ENCODE measurements around the gene LAIR2.

The LAIR2 gene

GRCh38 chr19:54461210-54461609 lies 41.4 kb upstream of the LAIR2 start:
- H3K4me2 ChIP-seq (ENCODE audit: insufficient read depth, low read length, poor library complexity, severe bottlenecking) = no peak overlapping the region
- no peak overlapping the region for H2AFZ ChIP-seq (ENCODE audit: low read length)
- peaks cover 47 to 59% of the 10 kb centered on the region in 2 donors for H3K36me3 ChIP-seq (replicated peaks in 1 of 2; ENCODE audit: control insufficient read depth in 2 of 2, insufficient read depth in 2 of 2, low read length in 2 of 2)
- H2BK5ac ChIP-seq (ENCODE audit: low read length) = no peak overlapping the region
- no peak overlapping the region for H2BK15ac ChIP-seq (ENCODE audit: low read length)
- no peak for DNase-seq (ENCODE audit: low spot score)
- no peak overlapping the region for H2AK5ac ChIP-seq (ENCODE audit: low read depth, low read length)
- H2BK12ac ChIP-seq (ENCODE audit: low read length) = no peak overlapping the region
- no peak overlapping the region for H3K4me3 ChIP-seq (ENCODE audit: low read length in 2 of 2)
- no peak overlapping the region for H4K91ac ChIP-seq (ENCODE audit: low read depth, low read length, poor library complexity)
- no peaks in the 10 kb centered on the region for H3K9me3 ChIP-seq (replicated peaks in 1 of 2; ENCODE audit: control insufficient read depth in 2 of 2, insufficient read depth in 1 of 2, low read depth in 1 of 2, low read length in 2 of 2)
- WGBS, 2 donors (ENCODE audit: extremely low coverage in 2 of 2, insufficient read length in 2 of 2, insufficient replicate concordance in 1 of 2) = no CpG with 5 or more reads among the region's 27 CpGs
- no peak overlapping the region for H2BK120ac ChIP-seq (ENCODE audit: low read depth, low read length)
- peaks cover 0 to 6% (median 0%) of the 10 kb centered on the region in 3 experiments for H3K27me3 ChIP-seq (ENCODE audit: control insufficient read depth in 3 of 3, insufficient read depth in 3 of 3, low read depth in 1 of 3, low read length in 3 of 3)
- no peak overlapping the region for H3K14ac ChIP-seq (ENCODE audit: low read length)
- no peak overlapping the region for H3K27ac ChIP-seq (replicated peaks; ENCODE audit: low read length)
- no peak overlapping the region for H4K8ac ChIP-seq (ENCODE audit: low read depth, low read length)
- H3K18ac ChIP-seq (ENCODE audit: low read length) = no peak overlapping the region
- H3K4me1 ChIP-seq (ENCODE audit: control insufficient read depth in 2 of 2, insufficient read depth in 1 of 2, low read depth in 1 of 2, low read length in 2 of 2) = peaks cover 2 to 3% of the 10 kb centered on the region in 2 donors
- H3K4ac ChIP-seq (ENCODE audit: low read length) = no peak overlapping the region
- H3K9ac ChIP-seq (ENCODE audit: low read depth, low read length, poor library complexity) = no peak overlapping the region
- H3K79me1 ChIP-seq (ENCODE audit: low read depth, low read length) = peaks cover 6% of the 10 kb centered on the region
- H3K23ac ChIP-seq (ENCODE audit: low read depth, low read length, poor library complexity) = peak overlapping the region; percentile 65

GRCh38 chr19:54461613-54462012 lies 41.0 kb upstream of the LAIR2 start:
- Histone ChIP-seq H3K27ac (replicated peaks; ENCODE audit: low read length) (no peak overlapping the region), H3K4ac (ENCODE audit: low read length) (no peak overlapping the region), H2AK5ac (ENCODE audit: low read depth, low read length) (no peak overlapping the region), H3K27me3 (ENCODE audit: control insufficient read depth in 3 of 3, insufficient read depth in 3 of 3, low read depth in 1 of 3, low read length in 3 of 3) (peaks cover 0 to 6% (median 0%) of the 10 kb centered on the region in 3 experiments), H3K14ac (ENCODE audit: low read length) (no peak overlapping the region), H3K9me3 (replicated peaks in 1 of 2; ENCODE audit: control insufficient read depth in 2 of 2, insufficient read depth in 1 of 2, low read depth in 1 of 2, low read length in 2 of 2) (no peaks in the 10 kb centered on the region), H2BK15ac (ENCODE audit: low read length) (no peak overlapping the region), H3K79me1 (ENCODE audit: low read depth, low read length) (peaks cover 5% of the 10 kb centered on the region), H2BK12ac (ENCODE audit: low read length) (no peak overlapping the region), H3K23ac (ENCODE audit: low read depth, low read length, poor library complexity) (peak overlapping the region; percentile 65), H2BK5ac (ENCODE audit: low read length) (no peak overlapping the region), H3K4me2 (ENCODE audit: insufficient read depth, low read length, poor library complexity, severe bottlenecking) (no peak overlapping the region), H4K8ac (ENCODE audit: low read depth, low read length) (no peak overlapping the region), H3K4me3 (ENCODE audit: low read length in 2 of 2) (no peak overlapping the region), H4K91ac (ENCODE audit: low read depth, low read length, poor library complexity) (no peak overlapping the region), H3K36me3 (replicated peaks in 1 of 2; ENCODE audit: control insufficient read depth in 2 of 2, insufficient read depth in 2 of 2, low read length in 2 of 2) (peaks cover 43 to 55% of the 10 kb centered on the region in 2 donors), H3K18ac (ENCODE audit: low read length) (no peak overlapping the region), H2BK120ac (ENCODE audit: low read depth, low read length) (no peak overlapping the region), H2AFZ (ENCODE audit: low read length) (no peak overlapping the region), H3K9ac (ENCODE audit: low read depth, low read length, poor library complexity) (no peak overlapping the region), H3K4me1 (ENCODE audit: control insufficient read depth in 2 of 2, insufficient read depth in 1 of 2, low read depth in 1 of 2, low read length in 2 of 2) (peaks cover 2 to 3% of the 10 kb centered on the region in 2 donors)
- no peak for DNase-seq (ENCODE audit: low spot score)
- WGBS, 2 donors (ENCODE audit: extremely low coverage in 2 of 2, insufficient read length in 2 of 2, insufficient replicate concordance in 1 of 2) = no CpG with 5 or more reads among the region's 3 CpGs

GRCh38 chr19:54462047-54462654 lies 40.5 kb upstream of the LAIR2 start:
- Histone ChIP-seq H2BK12ac (ENCODE audit: low read length) (peak overlapping the region; percentile 16), H2BK5ac (ENCODE audit: low read length) (no peak overlapping the region), H3K27ac (replicated peaks; ENCODE audit: low read length) (no peak overlapping the region), H3K23ac (ENCODE audit: low read depth, low read length, poor library complexity) (peak overlapping the region; percentile 98), H4K8ac (ENCODE audit: low read depth, low read length) (no peak overlapping the region), H3K14ac (ENCODE audit: low read length) (no peak overlapping the region), H3K79me1 (ENCODE audit: low read depth, low read length) (peaks cover 5% of the 10 kb centered on the region), H3K27me3 (ENCODE audit: control insufficient read depth in 3 of 3, insufficient read depth in 3 of 3, low read depth in 1 of 3, low read length in 3 of 3) (peaks cover 0 to 6% (median 0%) of the 10 kb centered on the region in 3 experiments), H3K4ac (ENCODE audit: low read length) (no peak overlapping the region), H2AFZ (ENCODE audit: low read length) (no peak overlapping the region), H3K9ac (ENCODE audit: low read depth, low read length, poor library complexity) (peak overlapping the region; percentile 99), H3K4me3 (ENCODE audit: low read length in 2 of 2) (no peak overlapping the region), H3K18ac (ENCODE audit: low read length) (peak overlapping the region; percentile 98), H2AK5ac (ENCODE audit: low read depth, low read length) (peak overlapping the region; percentile 97), H2BK15ac (ENCODE audit: low read length) (no peak overlapping the region), H4K91ac (ENCODE audit: low read depth, low read length, poor library complexity) (no peak overlapping the region), H3K9me3 (replicated peaks in 1 of 2; ENCODE audit: control insufficient read depth in 2 of 2, insufficient read depth in 1 of 2, low read depth in 1 of 2, low read length in 2 of 2) (no peaks in the 10 kb centered on the region), H3K4me2 (ENCODE audit: insufficient read depth, low read length, poor library complexity, severe bottlenecking) (peak overlapping the region; percentile 96), H3K36me3 (replicated peaks in 1 of 2; ENCODE audit: control insufficient read depth in 2 of 2, insufficient read depth in 2 of 2, low read length in 2 of 2) (peaks cover 38 to 50% of the 10 kb centered on the region in 2 donors), H3K4me1 (ENCODE audit: control insufficient read depth in 2 of 2, insufficient read depth in 1 of 2, low read depth in 1 of 2, low read length in 2 of 2) (peaks cover 2 to 3% of the 10 kb centered on the region in 2 donors), H2BK120ac (ENCODE audit: low read depth, low read length) (peak overlapping the region; percentile 35)
- no CpG with 5 or more reads among the region's 15 CpGs for WGBS, 2 donors (ENCODE audit: extremely low coverage in 2 of 2, insufficient read length in 2 of 2, insufficient replicate concordance in 1 of 2)
- DNase-seq (ENCODE audit: low spot score) = no peak

- no peak overlapping the region for H2BK5ac ChIP-seq (ENCODE audit: low read length)
- peak overlapping the region; percentile 98 for H3K4ac ChIP-seq (ENCODE audit: low read length)
- peak overlapping the region in 1 of 2 donors; percentile 92 for H3K4me3 ChIP-seq (ENCODE audit: low read length in 2 of 2)
- H3K18ac ChIP-seq (ENCODE audit: low read length) = peak overlapping the region; percentile 98
- WGBS, 2 donors (ENCODE audit: extremely low coverage in 2 of 2, insufficient read length in 2 of 2, insufficient replicate concordance in 1 of 2) = no CpG with 5 or more reads among the region's 91 CpGs
- H2BK12ac ChIP-seq (ENCODE audit: low read length) = peak overlapping the region; percentile 16
- peak overlapping the region; percentile 98 for H3K23ac ChIP-seq (ENCODE audit: low read depth, low read length, poor library complexity)
- peaks cover 0 to 6% (median 0%) of the 10 kb centered on the region in 3 experiments for H3K27me3 ChIP-seq (ENCODE audit: control insufficient read depth in 3 of 3, insufficient read depth in 3 of 3, low read depth in 1 of 3, low read length in 3 of 3)
- H2AFZ ChIP-seq (ENCODE audit: low read length) = no peak overlapping the region
- H2BK120ac ChIP-seq (ENCODE audit: low read depth, low read length) = peak overlapping the region; percentile 35
- peaks cover 32 to 43% of the 10 kb centered on the region in 2 donors for H3K36me3 ChIP-seq (replicated peaks in 1 of 2; ENCODE audit: control insufficient read depth in 2 of 2, insufficient read depth in 2 of 2, low read length in 2 of 2)
- H3K9me3 ChIP-seq (replicated peaks in 1 of 2; ENCODE audit: control insufficient read depth in 2 of 2, insufficient read depth in 1 of 2, low read depth in 1 of 2, low read length in 2 of 2) = no peaks in the 10 kb centered on the region
- H4K8ac ChIP-seq (ENCODE audit: low read depth, low read length) = peak overlapping the region; percentile 93
- H3K9ac ChIP-seq (ENCODE audit: low read depth, low read length, poor library complexity) = peak overlapping the region; percentile 99
- peak overlapping the region; percentile 97 for H2AK5ac ChIP-seq (ENCODE audit: low read depth, low read length)
- no peak overlapping the region for H4K91ac ChIP-seq (ENCODE audit: low read depth, low read length, poor library complexity)
- peaks cover 5% of the 10 kb centered on the region for H3K79me1 ChIP-seq (ENCODE audit: low read depth, low read length)
- H2BK15ac ChIP-seq (ENCODE audit: low read length) = peak overlapping the region; percentile 78
- peak overlapping the region; percentile 60 for H3K27ac ChIP-seq (replicated peaks; ENCODE audit: low read length)
- peak overlapping the region; percentile 96 for H3K4me2 ChIP-seq (ENCODE audit: insufficient read depth, low read length, poor library complexity, severe bottlenecking)
- H3K14ac ChIP-seq (ENCODE audit: low read length) = peak overlapping the region; percentile 96
- peaks cover 2 to 3% of the 10 kb centered on the region in 2 donors for H3K4me1 ChIP-seq (ENCODE audit: control insufficient read depth in 2 of 2, insufficient read depth in 1 of 2, low read depth in 1 of 2, low read length in 2 of 2)
- peak; percentile 59 for DNase-seq (ENCODE audit: low spot score)
Measured at GRCh38 chr19:54462655-54463530, 39.7 kb upstream of the LAIR2 start.
